Heart left ventricle (tissue), 16 donors: ENCODE measurements around the gene EIF5B. TPM values are rescaled to one million over a fixed set of nuclear protein-coding genes. Genes with fewer than 3 reads are reported as not detected.

Source experiments
- ATAC-seq, 4 donors: fragments of 200-7000 bp; cut with Tn5 transposase; one replicate each; pipeline ENCODE4 v1.9.1; 2020 to 2022; ENCODE audit warnings: moderate library complexity in 4 of 4, mild to moderate bottlenecking in 3 of 4, moderate number of reproducible peaks in 1 of 4
- DNase-seq, 5 donors: peaks; one replicate each; pipeline ENCODE4 v3.0.0-alpha.2; 2020
- H3K27ac ChIP-seq, 12 donors: fragments of 200-600 bp; sonication (generic) in 4 of 12; one replicate each; pipeline versions ENCODE4 v1.5.0 to v1.8.0; 2016 to 2022; ENCODE audit warnings: mild to moderate bottlenecking in 2 of 12
- H3K27me3 ChIP-seq, 9 donors: fragments of 200-600 bp; sonication (generic) in 2 of 9; one replicate each; pipeline versions ENCODE4 v1.5.1 to v1.8.0; 2016 to 2022; ENCODE audit warnings: mild to moderate bottlenecking in 3 of 9
- H3K36me3 ChIP-seq, 9 donors: fragments of 200-600 bp; sonication (generic) in 2 of 9; one replicate each; pipeline versions ENCODE4 v1.5.0 to v1.8.0; 2018 to 2022; ENCODE audit warnings: mild to moderate bottlenecking in 2 of 9
- H3K4me1 ChIP-seq, 12 donors: fragments of 200-600 bp; sonication (generic) in 4 of 12; one replicate each; pipeline versions ENCODE4 v1.5.0 to v1.8.0; 2016 to 2022; ENCODE audit warnings: mild to moderate bottlenecking in 3 of 12
- H3K4me3 ChIP-seq, 12 donors: fragments of 200-600 bp; sonication (generic) in 4 of 12; one replicate each; pipeline versions ENCODE4 v1.5.0 to v1.8.0; 2017 to 2022; ENCODE audit warnings: mild to moderate bottlenecking in 9 of 12, moderate library complexity in 4 of 12
- H3K9me3 ChIP-seq, 12 donors: fragments of 200-600 bp; sonication (generic) in 4 of 12; one replicate each; pipeline versions ENCODE4 v1.5.0 to v1.8.0; 2016 to 2022; ENCODE audit warnings: mild to moderate bottlenecking in 1 of 12
- CTCF ChIP-seq, 12 donors: fragments of 200-600 bp; sonication (generic) in 4 of 12; IDR thresholded peaks; one replicate each; pipeline versions ENCODE4 v1.5.0 to v1.8.0; 2018 to 2022; ENCODE audit warnings: antibody characterized with exemption in 12 of 12, mild to moderate bottlenecking in 5 of 12
- POLR2A ChIP-seq, 2 donors: fragments of 450-650 bp; IDR thresholded peaks; one replicate each; pipeline ENCODE4 v1.6.1; 2017; ENCODE audit warnings: antibody characterized with exemption in 2 of 2, mild to moderate bottlenecking in 2 of 2, moderate library complexity in 2 of 2
- WGBS, 4 donors: extraction: QIAGEN DNeasy Blood & Tissue Kit in 2 of 4; methylation state at CpG; one replicate each; pipeline versions ENCODE4 v1.1.5 to v1.1.7; 2013 to 2018; 5-methylcytosine and 5-hydroxymethylcytosine counted together
- intact Hi-C, 10 donors: fragments of 100-400 bp; cut with DNase I; formaldehyde crosslinking; loops; one replicate each; pipeline versions ENCODE4 v1.11.1 to v1.14.2; 2022
- polyA plus RNA-seq, 2 donors: library from polyadenylated mRNA; stranded (reverse); fragments of 200-250 nt; gene quantifications; one replicate each; pipeline ENCODE4 v1.2.3, GENCODE V29; 2013
- total RNA-seq, 9 donors: library from RNA; depleted of rRNA in 2 of 9; stranded (reverse); fragments of >200 nt in 2 of 9; fragmentation: NEBNext Ultra II Directional in 3 of 9; extraction: Animal tissue kit (Norgen Biotek cat#: 25700) in 3 of 9; gene quantifications; one replicate each; pipeline versions ENCODE4 v1.1.0 to v1.2.4, GENCODE V29; 2016 to 2023
- donor health status: ischemic (EF 13 %, LVEDD 7.1; RV severe dilation, severe dysfunction).
- donor health status: healthy with polysubstance abuse.
- donor health status: DM: no; HTN: yes; CAD: no.
- donor health status: DM: no; HTN: no; CAD: no.
- donor health status: ischemic (EF 25% LVEDD 6.9; RV normal size, moderate dysfunction).
- donor health status: ischemic (EF 25% LVEDD 5.7; RV mildly dilated, moderate dysfunction).
- donor health status: healthy.
- donor health status: DM: yes; HTN: yes; CAD: no.
- donor health status: ischemic (EF 35%, LVEDD 5.7; RV mildly dilated, moderate dysfunction).
- donor health status: nonischemic (EF 11% LVEDD 7.7; RV severe dilation, severe dysfunction).
- donor health status: DM: yes; HTN: yes; CAD: no.
- donor health status: PGD.
- donor health status: ischemic (EF 29% LVEDD 5.4; RV normal size, mild dysfunction).
- donor health status: nonischemic (EF 23%, LVEDD 6.1; RV moderate dilation, normal function).

Gene EIF5B
- total and polyA plus RNA-seq, 11 donors = 56.1 to 165 (median 91.9) TPM

- WGBS, 4 donors = 53 to 62% (median 54%) methylated on average over 5 of the region's 5 CpGs
- DNase-seq (no peak), ATAC-seq (peak; percentile 79 to 89 (median 88))
- no peak overlapping the region for H3K4me3 ChIP-seq
- intact Hi-C loops = loop anchor here in 1 of 10 donors (10.0 kb wide), 1 partner anchor 46 kb away; no protein-coding TSS in a partner anchor
- peaks cover 0 to 100% (median 92%) of the 10 kb centered on the region in 9 donors for H3K36me3 ChIP-seq
- no peaks in the 10 kb centered on the region for H3K27me3 ChIP-seq
- H3K4me1 ChIP-seq = peaks cover 0 to 42% (median 12%) of the 10 kb centered on the region in 12 donors
- no peaks in the 10 kb centered on the region for H3K9me3 ChIP-seq
- no peak for TF ChIP-seq POLR2A (IDR thresholded peaks at IDR 0.05)
- TF ChIP-seq CTCF (IDR thresholded peaks at IDR 0.05) = peak in 2 of 12 donors; percentile 22 to 27
- peak overlapping the region in 8 of 12 donors; percentile 6 to 59 (median 17) for H3K27ac ChIP-seq
Observed at GRCh38 chr2:99420751-99421299, 83.6 kb downstream of the EIF5B start.

DNA sequence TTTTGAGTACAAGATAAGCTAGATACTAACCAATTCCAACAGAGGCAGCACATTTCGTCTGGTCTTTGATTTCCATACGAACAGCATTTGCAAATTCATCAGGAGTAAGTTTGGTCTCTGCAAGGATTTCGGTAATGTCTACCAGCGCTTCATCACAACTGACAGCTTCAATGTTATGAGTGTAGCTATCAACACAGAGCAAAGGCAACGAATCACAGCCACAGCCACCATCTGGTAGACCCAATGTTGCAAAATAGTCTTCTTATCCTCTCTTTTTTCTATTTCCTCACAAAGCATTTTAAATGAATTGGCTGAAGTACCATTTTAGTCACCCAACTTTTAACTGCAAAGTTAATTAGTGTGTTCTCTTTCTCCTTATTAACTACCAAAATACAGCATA, 84.3 kb downstream of the EIF5B start:
- intact Hi-C loops = loop anchor here in 1 of 10 donors (10.0 kb wide), 1 partner anchor 47 kb away; no protein-coding TSS in a partner anchor
- WGBS, 4 donors = 59 to 76% (median 69%) methylated on average over 5 of the region's 5 CpGs
- Histone ChIP-seq H3K27me3 (no peaks in the 10 kb centered on the region), H3K27ac (peak overlapping the region in 6 of 12 donors; percentile 11 to 59 (median 20)), H3K9me3 (no peaks in the 10 kb centered on the region), H3K4me3 (no peak overlapping the region), H3K4me1 (peaks cover 0 to 42% (median 12%) of the 10 kb centered on the region in 12 donors), H3K36me3 (peaks cover 0 to 100% (median 92%) of the 10 kb centered on the region in 9 donors)
- ATAC-seq (peak; percentile 28 to 70 (median 64)), DNase-seq (no peak)
- no peak for TF ChIP-seq CTCF (IDR thresholded peaks at IDR 0.05)
- no peak for TF ChIP-seq POLR2A (IDR thresholded peaks at IDR 0.05)

GRCh38 chr2:99422599-99422998, 85.4 kb downstream of the EIF5B start:
- Histone ChIP-seq H3K4me1 (peaks cover 0 to 42% (median 12%) of the 10 kb centered on the region in 12 donors), H3K27me3 (no peaks in the 10 kb centered on the region), H3K4me3 (no peak overlapping the region), H3K9me3 (no peaks in the 10 kb centered on the region), H3K27ac (peak overlapping the region in 10 of 12 donors; percentile 9 to 59 (median 25)), H3K36me3 (peaks cover 0 to 100% (median 90%) of the 10 kb centered on the region in 9 donors)
- intact Hi-C loops = loop anchor here in 1 of 10 donors (10.0 kb wide), 1 partner anchor 48 kb away; no protein-coding TSS in a partner anchor
- WGBS, 4 donors = 18 to 26% (median 25%) methylated on average over 3 of the region's 3 CpGs
- TF ChIP-seq POLR2A (IDR thresholded peaks at IDR 0.05) = no peak
- TF ChIP-seq CTCF (IDR thresholded peaks at IDR 0.05) = no peak
- DNase-seq (no peak), ATAC-seq (peak; percentile 34 to 82 (median 65))

GRCh38 chr2:99424371-99424770, 87.2 kb downstream of the EIF5B start:
- peaks cover 0 to 42% (median 12%) of the 10 kb centered on the region in 12 donors for H3K4me1 ChIP-seq
- intact Hi-C loops = loop anchor here in 1 of 10 donors (10.0 kb wide), 1 partner anchor 50 kb away; no protein-coding TSS in a partner anchor
- H3K27me3 ChIP-seq = no peaks in the 10 kb centered on the region
- TF ChIP-seq CTCF (IDR thresholded peaks at IDR 0.05) (no peak), POLR2A (IDR thresholded peaks at IDR 0.05) (no peak)
- no peak for DNase-seq
- no peak overlapping the region for H3K27ac ChIP-seq
- no peak overlapping the region for H3K4me3 ChIP-seq
- H3K36me3 ChIP-seq = peaks cover 0 to 100% (median 91%) of the 10 kb centered on the region in 9 donors
- no peaks in the 10 kb centered on the region for H3K9me3 ChIP-seq
- ATAC-seq = no peak
